BJ (cell line): Measurements from ENCODE around the gene CNTN5. TPM values are rescaled to one million over a fixed set of nuclear protein-coding genes. Genes with fewer than 3 reads are reported as not detected.

Experiments used
- CTCF ChIA-PET: fragments of 350-600 bp; formaldehyde crosslinking; extraction: SDS; loops from one replicate; lab custom pipeline; 2021; ENCODE audit warnings: antibody characterized with exemption, inconsistent platforms; lab: Yijun Ruan, JAX
- POLR2A ChIA-PET: fragments of 300-600 bp; sonication (Branson Sonifier 250); formaldehyde crosslinking; extraction: SDS; loops from one replicate; lab custom pipeline; 2021; ENCODE audit warnings: antibody characterized with exemption; lab: Charles Lee
- DNase-seq: peaks from one replicate; pipeline ENCODE4 v3.0.0-alpha.2; 2011; ENCODE audit warnings: low read depth
- H3K27me3 ChIP-seq: 2 replicates; pipeline ENCODE4 v1.6.0; 2011; ENCODE audit warnings: low read length; ENCODE audit not compliant: control insufficient read depth, insufficient read depth
- H3K36me3 ChIP-seq: 2 replicates; pipeline ENCODE4 v1.5.1; 2011; ENCODE audit warnings: low read length; ENCODE audit not compliant: control insufficient read depth, insufficient read depth
- H3K4me3 ChIP-seq: 2 replicates; pipeline ENCODE4 v1.5.1; 2011; ENCODE audit warnings: low read depth, mild to moderate bottlenecking, control low read depth, low read length
- polyA plus RNA-seq: library from polyadenylated mRNA; depleted of rRNA; stranded (reverse); fragments of >200 nt; gene quantifications from 2 replicates; pipeline ENCODE4 v1.2.3, GENCODE V29; 2011
- TF ChIP-seq, protein P1 (sequence below): IDR thresholded peaks from 2 replicates; pipeline ENCODE4 v1.5.1; 2011; ENCODE audit warnings: low read depth, mild to moderate bottlenecking, control low read depth, inconsistent platforms, low read length, moderate library complexity; ENCODE audit not compliant: insufficient read depth

Gene CNTN5
- polyA plus RNA-seq, 1 experiment, result not detected

DNA sequence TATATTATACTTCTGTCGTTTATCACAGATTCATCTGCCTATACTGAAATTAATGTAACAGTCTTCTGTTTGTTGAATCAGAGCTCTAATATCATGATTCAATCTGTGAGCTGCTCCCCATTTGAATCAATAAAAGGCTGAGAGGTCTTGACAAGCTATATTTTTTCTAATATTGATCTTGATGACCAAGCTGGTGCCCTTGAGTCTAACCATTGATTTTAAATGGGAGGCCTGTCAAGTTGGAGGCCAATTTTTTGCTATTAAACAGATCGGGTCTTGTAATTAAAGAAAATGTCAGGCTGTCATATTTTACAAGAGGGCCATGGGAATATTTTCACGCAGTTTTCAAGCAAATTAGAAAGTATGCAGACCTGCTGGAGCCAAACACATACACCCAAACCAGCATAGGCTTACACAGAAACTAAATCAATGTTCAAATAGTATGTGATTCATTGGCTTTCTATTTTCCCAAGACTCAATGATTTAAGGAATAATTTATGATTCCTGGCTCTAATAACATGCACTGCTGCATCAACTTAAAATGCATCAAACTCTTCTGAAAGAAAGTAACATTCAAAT, 286.9 kb downstream of the CNTN5 start:
- TF ChIP-seq, protein P1, sequence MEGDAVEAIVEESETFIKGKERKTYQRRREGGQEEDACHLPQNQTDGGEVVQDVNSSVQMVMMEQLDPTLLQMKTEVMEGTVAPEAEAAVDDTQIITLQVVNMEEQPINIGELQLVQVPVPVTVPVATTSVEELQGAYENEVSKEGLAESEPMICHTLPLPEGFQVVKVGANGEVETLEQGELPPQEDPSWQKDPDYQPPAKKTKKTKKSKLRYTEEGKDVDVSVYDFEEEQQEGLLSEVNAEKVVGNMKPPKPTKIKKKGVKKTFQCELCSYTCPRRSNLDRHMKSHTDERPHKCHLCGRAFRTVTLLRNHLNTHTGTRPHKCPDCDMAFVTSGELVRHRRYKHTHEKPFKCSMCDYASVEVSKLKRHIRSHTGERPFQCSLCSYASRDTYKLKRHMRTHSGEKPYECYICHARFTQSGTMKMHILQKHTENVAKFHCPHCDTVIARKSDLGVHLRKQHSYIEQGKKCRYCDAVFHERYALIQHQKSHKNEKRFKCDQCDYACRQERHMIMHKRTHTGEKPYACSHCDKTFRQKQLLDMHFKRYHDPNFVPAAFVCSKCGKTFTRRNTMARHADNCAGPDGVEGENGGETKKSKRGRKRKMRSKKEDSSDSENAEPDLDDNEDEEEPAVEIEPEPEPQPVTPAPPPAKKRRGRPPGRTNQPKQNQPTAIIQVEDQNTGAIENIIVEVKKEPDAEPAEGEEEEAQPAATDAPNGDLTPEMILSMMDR, result no peak
- Histone ChIP-seq H3K36me3 (no peaks in the 10 kb centered on the region), H3K4me3 (no peak overlapping the region), H3K27me3 (no peaks in the 10 kb centered on the region)
- no peak for DNase-seq
- CTCF ChIA-PET, result interaction anchor here (0.6 kb wide), 1 partner anchor 1978 kb away, joined by 3 read pairs; no protein-coding TSS in a partner anchor
- POLR2A ChIA-PET, result no interaction called here

DNA sequence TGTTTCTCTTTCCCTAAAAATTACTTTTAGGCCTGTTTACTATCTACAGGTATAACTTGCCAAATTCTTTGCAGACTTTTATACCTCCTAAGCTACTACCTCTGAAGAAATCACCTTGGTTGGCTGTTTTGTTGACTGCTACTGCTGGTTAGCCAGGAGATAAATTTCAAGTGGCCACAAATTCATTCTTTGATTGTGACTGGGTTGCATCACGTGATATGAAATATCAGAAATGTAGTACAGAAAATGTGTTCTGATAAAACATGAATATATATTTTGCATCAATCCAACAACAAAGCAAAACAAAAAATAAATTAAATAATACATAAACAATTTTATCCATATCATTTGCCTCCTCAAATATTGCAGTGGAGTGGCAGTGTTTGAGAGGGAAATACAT, 291.1 kb downstream of the CNTN5 start:
- CTCF ChIA-PET, result no interaction called here
- TF ChIP-seq, protein P1, result no peak
- DNase-seq, result no peak
- Histone ChIP-seq H3K4me3 (no peak overlapping the region), H3K36me3 (no peaks in the 10 kb centered on the region), H3K27me3 (no peaks in the 10 kb centered on the region)
- POLR2A ChIA-PET, result no interaction called here

DNA sequence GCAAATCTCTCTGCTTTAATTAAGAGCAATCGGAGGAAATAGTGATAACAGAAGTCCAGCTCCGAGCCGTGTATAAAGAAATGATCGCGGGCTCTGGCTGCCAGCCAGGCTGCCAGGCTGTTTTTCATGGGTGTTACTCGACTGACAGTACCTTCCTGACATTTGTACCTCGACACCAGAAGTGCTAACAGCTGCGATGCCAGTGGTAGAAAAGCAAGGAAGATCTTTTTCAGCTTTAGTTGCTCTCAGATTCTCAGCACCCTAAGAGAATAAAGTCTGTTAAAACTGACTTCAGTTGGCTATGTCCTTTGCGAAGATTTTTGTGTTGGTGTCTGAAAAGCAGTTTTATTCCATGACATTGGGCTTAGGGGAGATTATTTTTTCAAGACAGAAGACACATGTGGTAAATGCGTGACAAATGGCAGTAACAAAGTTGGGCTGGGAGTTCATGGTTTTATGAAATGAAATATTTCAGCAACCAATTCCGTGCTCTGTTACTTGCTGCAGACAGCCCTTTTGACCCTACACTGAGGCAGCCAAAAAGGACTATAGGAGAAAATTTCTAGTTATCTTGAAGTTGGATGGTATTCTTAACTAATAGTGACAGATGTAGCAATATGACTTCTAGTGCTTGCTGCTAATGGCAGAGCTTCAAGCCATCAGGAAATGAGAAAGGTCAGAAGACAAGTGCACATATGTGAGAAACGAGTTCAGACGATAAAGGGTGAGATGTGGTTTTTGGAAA, 296.2 kb downstream of the CNTN5 start:
- TF ChIP-seq, protein P1, result no peak
- DNase-seq, result no peak
- H3K4me3 ChIP-seq, result no peak overlapping the region
- no peaks in the 10 kb centered on the region for H3K36me3 ChIP-seq
- POLR2A ChIA-PET, result no interaction called here
- CTCF ChIA-PET, result no interaction called here
- H3K27me3 ChIP-seq, result no peaks in the 10 kb centered on the region

DNA sequence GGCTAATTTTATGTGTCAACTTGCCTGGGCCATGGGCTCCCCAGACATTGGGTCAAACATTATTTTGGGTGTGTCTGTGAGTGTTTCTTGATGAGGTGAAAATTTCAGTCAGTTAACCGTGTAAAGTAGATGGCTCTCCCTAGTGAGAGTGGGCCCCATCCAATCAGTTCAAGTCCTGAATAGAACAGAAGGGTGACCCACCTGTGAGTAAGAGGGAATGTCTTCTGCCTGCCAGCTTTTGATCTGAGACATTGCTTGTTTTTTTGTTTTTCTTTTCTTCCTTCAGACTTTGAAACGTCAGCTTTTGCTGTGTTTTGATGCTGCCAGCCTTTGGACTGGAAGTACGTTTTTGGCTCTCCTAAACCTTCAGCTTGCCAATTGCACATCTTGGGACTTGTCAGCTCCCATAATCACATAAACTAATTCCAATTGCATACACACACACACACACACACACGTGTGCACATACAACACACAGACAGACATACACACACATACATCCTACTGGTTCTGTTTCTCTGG, 300.1 kb downstream of the CNTN5 start:
- ChIA-PET POLR2A (no interaction called here), CTCF (no interaction called here)
- no peaks in the 10 kb centered on the region for H3K27me3 ChIP-seq
- H3K4me3 ChIP-seq, result no peak overlapping the region
- no peaks in the 10 kb centered on the region for H3K36me3 ChIP-seq
- TF ChIP-seq, protein P1, result no peak
- DNase-seq, result no peak

DNA sequence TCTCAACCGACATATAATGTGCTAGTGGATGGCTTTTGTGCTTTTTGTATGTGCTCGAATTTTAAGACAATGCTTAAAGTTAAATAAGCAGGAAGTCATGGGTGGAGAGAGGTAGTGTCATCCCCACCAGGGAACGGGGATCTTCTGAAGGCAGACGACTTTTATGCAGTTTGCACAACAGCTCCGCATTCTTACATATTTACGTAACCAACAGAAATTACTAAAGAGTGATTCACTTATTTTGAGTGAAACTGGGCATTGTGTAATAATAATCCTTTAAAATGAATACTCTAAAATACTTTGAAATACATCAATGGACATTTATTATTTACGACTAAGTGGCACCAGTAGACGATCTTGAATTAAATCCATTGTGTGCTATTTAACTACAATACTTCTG, 305.1 kb downstream of the CNTN5 start:
- POLR2A ChIA-PET, result no interaction called here
- Histone ChIP-seq H3K4me3 (no peak overlapping the region), H3K36me3 (no peaks in the 10 kb centered on the region), H3K27me3 (no peaks in the 10 kb centered on the region)
- DNase-seq, result no peak
- TF ChIP-seq, protein P1, result no peak
- CTCF ChIA-PET, result no interaction called here
